MM.1S (cell line): ENCODE results near the gene AARS2.

ENCODE experiments used
- DNase-seq: peaks from one replicate; pipeline ENCODE4 v3.0.0-alpha.2; 2015
- H2AFZ ChIP-seq: fragments of 300-600 bp; sonication (generic); 2 replicates; pipeline ENCODE4 v1.6.0; 2016; ENCODE audit warnings: antibody characterized with exemption, low read length
- H3F3A ChIP-seq: fragments of 300-600 bp; sonication (generic); 2 replicates; pipeline ENCODE4 v1.6.1; 2016; ENCODE audit warnings: mild to moderate bottlenecking, antibody characterized with exemption, low read length, moderate library complexity, mixed read lengths; ENCODE audit not compliant: insufficient read depth
- H3K27ac ChIP-seq: fragments of 300-600 bp; sonication (generic); 2 replicates; pipeline ENCODE4 v1.5.1; 2016; ENCODE audit warnings: mild to moderate bottlenecking, low read length
- H3K27me3 ChIP-seq: fragments of 300-600 bp; sonication (generic); replicated peaks from 2 replicates; pipeline ENCODE4 v1.6.0; 2016; ENCODE audit warnings: low read length; ENCODE audit not compliant: insufficient read depth
- H3K36me3 ChIP-seq: fragments of 300-600 bp; sonication (generic); replicated peaks from 2 replicates; pipeline ENCODE4 v1.6.1; 2016; ENCODE audit warnings: mild to moderate bottlenecking, low read length, mixed read lengths; ENCODE audit not compliant: insufficient read depth
- H3K4me1 ChIP-seq: fragments of 300-600 bp; sonication (generic); 2 replicates; pipeline ENCODE4 v1.6.1; 2016; ENCODE audit warnings: low read length, mixed read lengths
- H3K4me2 ChIP-seq: fragments of 300-600 bp; sonication (generic); 2 replicates; pipeline ENCODE4 v1.6.0; 2016; ENCODE audit warnings: low read depth, low read length
- H3K4me3 ChIP-seq: fragments of 300-600 bp; sonication (generic); 2 replicates; pipeline ENCODE4 v1.5.1; 2016; ENCODE audit warnings: low read length, mixed read lengths
- H3K79me2 ChIP-seq: fragments of 300-600 bp; sonication (generic); 2 replicates; pipeline ENCODE4 v1.6.1; 2016; ENCODE audit warnings: mixed run types, low read length, mixed read lengths
- H3K9ac ChIP-seq: fragments of 300-600 bp; sonication (generic); 2 replicates; pipeline ENCODE4 v1.6.1; 2016; ENCODE audit warnings: low read length, mixed read lengths
- H3K9me2 ChIP-seq: fragments of 300-600 bp; sonication (generic); replicated peaks from 2 replicates; pipeline ENCODE4 v1.6.1; 2016; ENCODE audit warnings: mild to moderate bottlenecking, low read length, mixed read lengths; ENCODE audit not compliant: insufficient read depth
- H3K9me3 ChIP-seq: fragments of 300-600 bp; sonication (generic); replicated peaks from 2 replicates; pipeline ENCODE4 v1.6.1; 2016; ENCODE audit warnings: mild to moderate bottlenecking, low read length, mixed read lengths; ENCODE audit not compliant: insufficient read depth
- H4K20me1 ChIP-seq: fragments of 300-600 bp; sonication (generic); 2 replicates; pipeline ENCODE4 v1.6.1; 2016; ENCODE audit warnings: mild to moderate bottlenecking, low read length, moderate library complexity, mixed read lengths; ENCODE audit not compliant: insufficient read depth
- EZH2 ChIP-seq: fragments of 300-600 bp; sonication (generic); optimal IDR thresholded peaks from 2 replicates; pipeline ENCODE3; 2017; ENCODE audit warnings: low read depth, mild to moderate bottlenecking, antibody characterized with exemption, low read length, mixed read lengths
- EZH2phosphoT487 ChIP-seq: fragments of 300-600 bp; sonication (generic); IDR thresholded peaks from 2 replicates; pipeline ENCODE4 v1.6.1; 2018; ENCODE audit warnings: antibody characterized with exemption, low read length
- TF ChIP-seq, protein P1 (sequence below): fragments of 300-600 bp; sonication (generic); IDR thresholded peaks from 2 replicates; pipeline ENCODE4 v1.5.1; 2016; ENCODE audit warnings: antibody characterized with exemption, low read length, mixed read lengths

AARS2 gene

DNA sequence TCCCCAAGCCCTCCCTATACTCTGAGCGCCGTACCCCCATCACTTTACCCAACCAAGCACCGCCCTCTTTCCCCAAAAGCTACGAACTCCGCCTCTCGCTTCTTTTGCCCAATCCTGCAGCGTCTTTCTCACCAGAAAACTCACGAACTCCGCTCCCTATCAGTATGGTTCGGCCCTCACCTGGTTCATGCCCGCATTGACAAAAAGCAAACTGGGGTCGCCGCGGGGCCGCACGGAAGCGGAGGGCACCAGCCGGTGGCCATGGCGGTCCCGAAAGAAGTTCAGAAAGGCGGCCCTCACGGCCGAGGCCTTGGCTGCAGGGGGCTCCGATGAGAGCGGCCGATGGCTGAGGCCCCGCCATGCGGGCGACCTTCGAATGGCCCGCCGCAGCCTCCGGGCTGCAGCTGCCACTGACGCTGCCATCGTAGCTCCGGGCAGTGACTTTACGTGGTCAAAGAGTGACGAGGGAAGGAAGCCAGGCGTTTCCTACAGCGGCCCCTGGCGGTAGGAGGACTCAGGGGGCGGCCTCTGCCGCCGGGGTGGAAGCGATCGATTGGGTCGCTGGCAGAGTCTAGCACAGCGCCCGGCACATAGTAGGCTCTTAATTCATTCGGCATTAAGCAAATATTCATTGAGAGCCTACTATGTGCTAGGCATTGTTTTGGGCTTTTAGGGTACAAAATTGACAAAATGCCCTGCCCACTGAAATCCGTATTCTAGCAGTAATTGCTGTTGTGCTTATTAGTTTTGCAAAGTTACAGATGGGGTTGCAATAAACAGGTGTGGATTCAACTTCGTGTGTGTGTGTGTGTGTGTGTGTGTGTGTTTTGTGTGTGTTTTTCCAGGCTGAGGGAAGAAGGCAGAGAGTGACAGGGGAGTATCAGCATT lies at the start of gene AARS2:
TSS of gene AARS2 (minus strand) at position 447 of the 888 bp plus-strand sequence. CDS start at position 423, 24 bp downstream.
- Histone ChIP-seq H3K4me1 (peaks cover 10% of the 10 kb centered on the region), H4K20me1 (no peaks in the 10 kb centered on the region), H3K4me2 (peak within 1 kb of the TSS; percentile 78), H3K79me2 (peaks cover 18% of the 10 kb centered on the region), H2AFZ (peak within 1 kb of the TSS; percentile 91), H3F3A (no peaks in the 10 kb centered on the region), H3K9ac (peak within 1 kb of the TSS; percentile 93), H3K9me2 (no peaks in the 10 kb centered on the region), H3K4me3 (peak within 1 kb of the TSS; percentile 94), H3K9me3 (no peaks in the 10 kb centered on the region), H3K27ac (peak within 1 kb of the TSS; percentile 52; the same call in 1 of the 2 replicates), H3K27me3 (peaks cover 6% of the 10 kb centered on the region; the same call in 1 of the 2 replicates), H3K36me3 (no peaks in the 10 kb centered on the region)
- peak; percentile 88 for DNase-seq
- TF ChIP-seq, protein P1, sequence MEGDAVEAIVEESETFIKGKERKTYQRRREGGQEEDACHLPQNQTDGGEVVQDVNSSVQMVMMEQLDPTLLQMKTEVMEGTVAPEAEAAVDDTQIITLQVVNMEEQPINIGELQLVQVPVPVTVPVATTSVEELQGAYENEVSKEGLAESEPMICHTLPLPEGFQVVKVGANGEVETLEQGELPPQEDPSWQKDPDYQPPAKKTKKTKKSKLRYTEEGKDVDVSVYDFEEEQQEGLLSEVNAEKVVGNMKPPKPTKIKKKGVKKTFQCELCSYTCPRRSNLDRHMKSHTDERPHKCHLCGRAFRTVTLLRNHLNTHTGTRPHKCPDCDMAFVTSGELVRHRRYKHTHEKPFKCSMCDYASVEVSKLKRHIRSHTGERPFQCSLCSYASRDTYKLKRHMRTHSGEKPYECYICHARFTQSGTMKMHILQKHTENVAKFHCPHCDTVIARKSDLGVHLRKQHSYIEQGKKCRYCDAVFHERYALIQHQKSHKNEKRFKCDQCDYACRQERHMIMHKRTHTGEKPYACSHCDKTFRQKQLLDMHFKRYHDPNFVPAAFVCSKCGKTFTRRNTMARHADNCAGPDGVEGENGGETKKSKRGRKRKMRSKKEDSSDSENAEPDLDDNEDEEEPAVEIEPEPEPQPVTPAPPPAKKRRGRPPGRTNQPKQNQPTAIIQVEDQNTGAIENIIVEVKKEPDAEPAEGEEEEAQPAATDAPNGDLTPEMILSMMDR: peak; percentile 92
- no peak for TF ChIP-seq EZH2

DNA sequence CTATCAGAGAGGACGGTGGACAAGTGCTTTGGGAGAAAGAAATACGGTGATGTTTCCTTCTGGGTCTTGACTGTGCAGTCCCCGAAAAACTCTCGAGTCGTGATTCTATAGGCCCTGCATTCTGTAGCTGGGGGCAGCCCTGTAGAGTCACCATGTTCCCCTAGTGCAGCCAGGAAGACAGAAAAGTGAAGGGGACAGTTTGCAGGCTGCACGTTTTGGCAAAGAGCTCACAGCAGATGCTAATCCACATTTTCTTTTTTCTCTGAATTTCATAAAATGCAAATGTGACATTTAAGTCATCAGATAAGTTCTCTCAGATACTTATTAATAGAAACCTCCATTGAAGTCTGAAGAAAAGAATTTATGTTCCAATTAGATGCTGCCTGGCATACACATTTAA lies 48.8 kb upstream of the AARS2 start:
- no peaks in the 10 kb centered on the region for H3K27me3 ChIP-seq
- no peaks in the 10 kb centered on the region for H4K20me1 ChIP-seq
- H3K79me2 ChIP-seq: no peaks in the 10 kb centered on the region
- H3K4me1 ChIP-seq: no peaks in the 10 kb centered on the region
- no peak overlapping the region for H3K9ac ChIP-seq
- no peak for DNase-seq
- TF ChIP-seq EZH2phosphoT487: no peak
- TF ChIP-seq, protein P1: no peak
- no peak for TF ChIP-seq EZH2
- no peaks in the 10 kb centered on the region for H3K36me3 ChIP-seq
- no peak overlapping the region for H3K4me3 ChIP-seq
- H3K9me3 ChIP-seq: no peaks in the 10 kb centered on the region
- H3K9me2 ChIP-seq: no peaks in the 10 kb centered on the region
- H3K4me2 ChIP-seq: no peak overlapping the region
- no peak overlapping the region for H2AFZ ChIP-seq
- H3K27ac ChIP-seq: no peak overlapping the region
- H3F3A ChIP-seq: no peaks in the 10 kb centered on the region

DNA sequence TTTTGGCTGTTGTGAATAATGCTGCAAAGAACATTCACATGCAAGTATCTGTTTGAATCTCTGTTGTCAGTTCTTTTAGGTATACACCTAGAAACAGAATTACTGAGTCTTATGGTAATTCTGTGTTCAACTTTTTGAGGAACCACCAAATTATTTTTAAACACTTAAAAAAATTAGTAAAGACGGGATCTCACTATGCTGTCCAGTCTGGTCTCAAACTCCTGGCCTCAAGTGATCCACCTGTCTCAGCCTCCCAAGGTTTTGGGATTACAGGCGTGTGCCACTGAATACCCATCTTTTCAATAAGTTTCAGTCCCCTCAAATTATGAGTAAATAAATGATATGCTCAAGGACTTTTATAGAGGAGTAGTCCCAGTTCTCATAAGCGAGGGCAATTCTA lies 46.8 kb upstream of the AARS2 start:
- Histone ChIP-seq H3K4me1 (no peaks in the 10 kb centered on the region), H3K9me2 (no peaks in the 10 kb centered on the region), H3K4me3 (no peak overlapping the region), H3K4me2 (no peak overlapping the region), H3K36me3 (no peaks in the 10 kb centered on the region), H3K27me3 (no peaks in the 10 kb centered on the region), H3K79me2 (no peaks in the 10 kb centered on the region), H3K27ac (no peak overlapping the region), H3F3A (no peaks in the 10 kb centered on the region), H3K9ac (no peak overlapping the region), H4K20me1 (no peaks in the 10 kb centered on the region), H3K9me3 (no peaks in the 10 kb centered on the region), H2AFZ (no peak overlapping the region)
- no peak for DNase-seq
- TF ChIP-seq, protein P1: no peak
- TF ChIP-seq EZH2 (no peak), EZH2phosphoT487 (no peak)
